GM18520 (cell line): ENCODE data around the gene WSB1.
"Not testable (repeated sequence)": the region's sequence is repeated elsewhere in the genome, so short reads cannot be mapped to it uniquely, and the experiment has no call there.

Experiments used
- ATAC-seq: cut with Tn5 transposase; IDR thresholded peaks from one replicate; pipeline ENCODE4 v1.9.1; 2021; ENCODE audit not compliant: unreplicated experiment

The WSB1 gene

DNA sequence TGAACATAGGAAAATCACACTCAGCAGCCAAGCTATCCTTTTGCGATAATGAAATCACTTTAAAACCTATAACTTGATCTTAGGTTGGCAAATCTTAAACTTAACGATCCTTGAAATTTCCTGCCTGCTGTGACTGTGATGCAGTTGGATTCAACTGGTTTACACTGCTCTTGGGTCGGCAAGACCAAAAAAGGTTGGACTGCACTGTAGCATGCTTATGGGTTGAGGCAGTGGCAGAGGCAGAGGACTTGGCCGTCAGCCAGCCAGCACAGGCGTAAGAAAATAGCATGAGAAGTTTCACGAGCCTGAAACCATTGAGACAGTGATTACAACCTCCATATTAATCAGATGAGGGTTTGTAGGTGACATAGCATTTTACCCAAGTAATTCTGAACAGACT is 21.4 kb downstream of the WSB1 start:
- no peak for ATAC-seq

DNA sequence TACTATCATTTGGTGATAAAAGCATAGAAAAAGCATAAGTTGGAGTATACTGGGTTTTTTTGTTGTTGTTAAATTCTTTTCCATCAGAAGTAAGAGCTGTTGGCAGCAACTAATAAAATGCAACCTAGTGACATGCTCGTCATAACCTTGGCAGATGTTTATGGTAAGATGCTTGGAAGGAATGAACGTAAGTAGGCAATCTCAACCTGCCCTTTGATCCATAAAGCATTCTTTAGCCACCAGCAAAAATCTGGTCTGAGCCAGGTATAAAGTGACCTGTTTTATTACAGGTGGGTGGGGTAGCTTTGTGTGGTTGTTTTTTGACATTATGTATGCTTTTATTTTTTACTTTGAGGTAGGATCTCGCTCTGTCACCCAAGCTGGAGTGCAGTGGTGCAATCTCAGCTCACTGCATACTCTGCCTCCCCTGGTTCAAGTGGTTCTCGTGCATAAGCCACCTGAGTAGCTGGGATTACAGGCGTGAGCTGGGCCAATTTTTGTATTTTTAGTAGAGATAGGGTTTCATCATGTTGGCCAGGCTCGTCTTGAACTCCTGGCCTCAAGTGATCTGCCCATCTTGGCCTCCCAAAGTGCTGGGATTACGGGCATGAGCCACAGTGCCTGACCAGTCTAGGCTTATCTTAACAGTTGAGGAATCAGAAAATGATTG is 22.0 kb downstream of the WSB1 start:
- no peak for ATAC-seq

- ATAC-seq, result no peak
Measured at GRCh38 chr17:27318228-27318627, 24.3 kb downstream of the WSB1 start.

GRCh38 chr17:27318633-27319032 is 24.7 kb downstream of the WSB1 start:
- no peak for ATAC-seq

DNA sequence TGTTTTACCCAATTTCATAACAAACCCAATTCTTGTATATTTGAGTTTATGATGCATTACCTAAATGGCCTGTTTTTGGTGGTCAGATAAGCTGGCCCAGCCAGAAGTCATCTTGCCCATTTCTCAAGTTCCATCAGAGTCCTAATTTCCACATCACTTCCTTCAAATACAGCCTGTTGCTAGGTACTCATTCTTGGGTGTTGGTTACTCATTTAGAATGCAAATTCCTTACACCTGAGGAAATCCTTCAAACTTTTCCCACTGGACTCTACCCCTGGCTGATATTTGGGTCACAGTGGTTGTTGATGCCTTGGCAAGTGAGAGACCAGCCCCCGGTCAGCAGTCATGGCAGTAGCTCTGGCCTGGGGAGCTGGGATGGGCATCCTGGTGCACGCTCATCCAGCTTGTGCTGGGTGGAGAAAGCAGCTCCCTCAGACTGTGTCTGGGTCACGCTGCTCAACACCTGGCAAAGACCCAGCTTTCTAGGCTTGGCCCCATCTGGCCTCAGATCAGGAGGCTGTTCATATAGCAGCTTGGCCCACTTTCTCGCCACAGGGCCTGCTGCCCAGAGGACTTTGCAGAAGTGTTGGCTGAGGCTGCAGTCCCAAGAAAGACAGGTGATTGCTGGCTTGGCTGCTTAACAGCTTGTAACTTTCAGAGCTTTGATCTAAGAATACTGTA is 25.8 kb downstream of the WSB1 start:
- ATAC-seq, result no peak

- ATAC-seq, result no peak
Measured at GRCh38 chr17:27320222-27320560, 26.3 kb downstream of the WSB1 start.

GRCh38 chr17:27321372-27321771 is 27.5 kb downstream of the WSB1 start:
- no peak for ATAC-seq

DNA sequence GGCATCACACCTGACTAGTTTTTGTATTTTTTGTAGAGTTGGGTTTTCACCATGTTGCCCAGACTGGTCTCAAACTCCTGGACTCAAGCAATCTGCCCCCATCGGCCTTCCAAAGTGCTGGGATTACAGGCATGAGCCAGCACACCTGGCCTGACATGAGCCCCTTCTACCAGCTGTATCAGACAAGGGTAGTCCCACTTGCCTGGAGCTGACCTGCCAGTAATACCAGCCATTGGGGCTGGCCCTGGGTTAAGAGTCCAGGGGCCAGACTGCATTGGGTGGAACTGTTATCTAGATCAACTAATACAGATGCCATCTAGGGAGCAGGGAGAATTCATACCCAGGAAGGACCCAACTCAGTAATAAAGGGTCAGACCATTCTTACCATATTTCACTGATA is 28.1 kb downstream of the WSB1 start:
- no peak for ATAC-seq

- ATAC-seq, result no peak
Measured at GRCh38 chr17:27322690-27323508, 29.0 kb downstream of the WSB1 start.

DNA sequence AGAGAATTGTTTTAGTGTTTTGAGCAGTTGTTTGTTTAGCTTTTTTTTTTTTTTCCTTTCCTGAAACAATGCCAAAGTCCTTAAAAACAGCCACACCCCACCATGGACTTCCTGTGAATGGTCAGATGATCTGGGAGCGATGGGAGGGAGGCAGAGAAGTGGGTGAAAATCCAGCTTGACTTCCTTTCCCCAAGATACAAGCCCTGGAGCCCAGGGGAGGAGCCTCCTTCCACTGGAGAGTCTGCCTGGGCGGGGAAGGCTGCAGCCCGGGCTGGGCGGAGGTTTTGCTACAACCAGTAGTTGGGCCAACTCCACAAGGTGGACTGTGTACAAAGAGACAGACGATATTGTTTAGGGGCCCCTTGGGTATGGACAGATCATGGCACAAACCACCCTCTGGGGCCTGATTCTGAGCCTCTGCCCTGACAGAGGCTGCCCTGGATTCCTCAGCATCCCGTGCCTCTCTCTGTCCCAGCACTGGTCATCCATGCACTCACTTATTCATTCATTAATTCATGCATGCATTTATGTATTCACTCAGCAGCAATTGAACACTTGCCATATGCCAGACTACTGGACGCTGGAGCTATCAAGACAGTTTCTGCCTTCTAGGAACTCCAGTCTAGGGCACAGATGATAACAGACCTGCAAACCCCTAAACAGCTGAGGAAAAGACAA is 29.8 kb downstream of the WSB1 start:
- ATAC-seq, result no peak

DNA sequence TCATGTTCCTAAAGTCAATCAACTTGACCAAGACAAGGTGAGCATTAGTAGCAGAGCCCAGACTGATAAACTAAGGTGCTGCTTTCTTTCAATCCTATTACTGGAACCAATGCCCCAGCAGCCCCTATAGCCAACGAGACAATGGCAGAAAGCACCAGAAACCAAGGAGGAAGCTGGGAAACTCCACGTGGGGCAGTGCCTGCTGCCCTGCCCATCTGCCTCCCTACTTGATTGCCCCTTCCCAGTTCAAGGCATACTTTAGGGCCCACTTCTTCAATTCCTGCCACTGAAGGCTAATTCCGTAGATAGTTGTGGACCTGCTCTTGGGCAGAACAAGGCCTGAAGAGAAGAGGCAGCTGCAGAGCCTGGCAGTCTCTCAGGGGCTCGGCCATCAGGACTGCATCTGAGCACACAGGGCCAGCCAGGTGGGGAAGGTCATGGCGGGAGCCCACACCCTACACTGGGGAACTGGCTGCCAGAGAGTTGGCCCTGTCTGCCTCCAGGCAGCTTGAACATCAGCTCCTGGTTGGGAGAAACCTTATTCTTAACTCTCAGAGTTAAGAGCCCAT is 30.9 kb downstream of the WSB1 start:
- no peak for ATAC-seq

DNA sequence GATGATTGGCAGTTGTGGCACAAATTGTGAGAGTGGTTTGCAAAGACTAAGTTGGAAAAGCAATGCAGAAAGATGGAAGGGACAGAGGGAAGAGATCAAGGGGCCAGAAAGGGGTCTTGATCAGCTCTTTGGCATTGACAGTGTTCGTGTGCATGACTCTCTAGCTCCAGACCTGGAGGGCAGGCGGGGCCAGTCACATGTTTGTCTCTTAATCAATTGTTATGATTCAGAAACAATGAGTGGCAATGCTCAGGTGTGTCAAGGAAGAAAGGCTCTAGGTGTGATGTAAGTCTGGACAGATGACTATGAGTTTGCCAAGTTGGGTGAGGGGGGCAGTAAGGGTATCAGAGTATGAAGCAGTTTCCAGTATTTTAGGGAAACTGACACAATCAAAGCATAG is 32.1 kb downstream of the WSB1 start:
- ATAC-seq, result no peak

GRCh38 chr17:27326585-27326984 is 32.7 kb downstream of the WSB1 start:
- no peak for ATAC-seq

DNA sequence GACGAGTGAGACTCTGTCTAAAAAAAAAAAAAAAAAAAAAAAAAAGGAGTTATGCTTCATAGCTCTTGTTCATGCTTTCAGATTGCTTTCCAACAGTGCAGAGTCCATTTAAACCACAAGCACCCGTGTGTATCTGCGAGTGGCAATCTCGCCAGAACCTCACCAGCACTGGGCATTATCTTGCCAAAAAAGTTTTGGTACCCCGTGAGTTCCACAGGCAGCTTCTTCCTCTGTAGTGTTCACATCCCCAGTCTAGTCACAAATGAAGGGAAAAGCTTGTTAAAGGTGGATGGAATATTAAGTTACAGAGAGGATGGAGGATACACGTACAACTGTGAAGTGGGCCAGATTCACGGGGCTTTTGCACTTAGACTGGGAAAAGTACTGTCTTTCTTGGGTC is 33.5 kb downstream of the WSB1 start:
- no peak for ATAC-seq

GRCh38 chr17:27327871-27328270 is 34.0 kb downstream of the WSB1 start:
- no peak for ATAC-seq

DNA sequence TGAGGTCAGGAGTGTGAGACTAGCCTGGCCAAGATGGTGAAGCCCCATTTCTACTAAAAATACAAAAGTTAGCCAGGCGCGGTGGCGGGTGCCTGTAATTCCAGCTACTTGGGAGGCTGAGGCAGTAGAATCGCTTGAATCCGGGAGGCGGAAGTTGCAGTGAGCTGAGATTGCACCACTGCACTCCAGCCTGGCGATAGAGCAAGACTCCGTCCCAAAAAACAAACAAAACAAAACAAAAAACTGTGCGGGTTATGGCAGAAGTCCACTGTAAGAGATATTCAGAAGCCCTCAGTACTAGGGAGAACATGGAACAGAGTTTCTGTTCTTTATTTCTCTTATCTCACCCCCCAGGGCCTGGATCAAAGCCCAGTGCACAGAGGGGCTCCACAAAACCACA is 34.8 kb downstream of the WSB1 start:
- ATAC-seq, result not testable (repeated sequence)

- no peak for ATAC-seq
Measured at GRCh38 chr17:27329146-27329805, 35.4 kb downstream of the WSB1 start.

- ATAC-seq, result no peak
Measured at GRCh38 chr17:27332047-27332393, 38.1 kb downstream of the WSB1 start.

DNA sequence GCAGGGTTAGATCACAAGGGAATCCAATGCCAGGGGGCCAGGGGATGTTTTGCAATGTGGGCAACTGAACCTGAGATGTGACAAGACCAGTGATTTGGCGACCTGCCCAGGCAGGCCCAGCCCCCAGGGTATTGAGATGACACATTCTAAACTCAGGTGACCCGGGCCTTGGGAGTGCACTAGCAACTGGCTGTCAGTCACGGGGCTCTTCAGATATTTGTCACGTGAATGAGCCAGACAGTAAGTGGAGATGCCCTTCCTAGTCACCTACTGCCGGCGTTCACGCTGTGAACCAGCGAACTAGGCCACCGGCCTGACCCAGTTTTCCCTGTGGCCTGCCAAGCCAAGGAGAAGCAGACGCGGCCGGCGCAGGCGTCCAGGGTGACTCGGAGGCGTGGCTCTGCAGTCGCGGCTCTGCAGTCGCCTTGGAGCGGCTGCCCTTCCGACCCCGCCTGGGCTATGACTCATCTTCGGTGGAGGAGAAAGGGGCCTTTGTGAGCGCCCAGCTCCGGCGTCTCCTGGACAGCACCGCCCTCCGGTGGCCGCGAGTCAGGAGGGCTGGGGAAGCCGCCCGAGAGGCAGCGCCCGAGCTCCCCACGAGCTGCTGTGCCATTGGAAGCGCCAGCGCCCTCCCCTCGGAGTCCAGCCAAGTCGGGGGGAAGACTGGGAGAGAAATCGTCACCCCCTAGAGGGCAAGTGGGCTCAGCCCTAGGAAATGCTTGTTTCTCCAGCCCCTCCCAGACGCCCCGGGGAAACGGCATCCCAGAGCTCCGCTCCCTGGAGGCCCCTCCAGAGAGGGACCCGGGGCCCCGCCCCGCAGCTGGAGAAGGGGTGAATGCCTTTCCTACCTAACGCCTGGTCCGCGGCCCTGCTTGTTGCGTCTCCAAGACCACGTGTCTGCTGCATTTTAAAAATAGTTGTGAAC is 38.8 kb downstream of the WSB1 start:
- peak; percentile 81 for ATAC-seq
